ENCODE results near the gene SNED1. TPM values are rescaled to one million over a fixed set of nuclear protein-coding genes. Genes with fewer than 3 reads are reported as not detected.

Gene SNED1
- polyA plus RNA-seq, 1 donor (not counting 4 experiments of a cell fraction or from before 2014, with no cell fraction given): 0.12 TPM

DNA sequence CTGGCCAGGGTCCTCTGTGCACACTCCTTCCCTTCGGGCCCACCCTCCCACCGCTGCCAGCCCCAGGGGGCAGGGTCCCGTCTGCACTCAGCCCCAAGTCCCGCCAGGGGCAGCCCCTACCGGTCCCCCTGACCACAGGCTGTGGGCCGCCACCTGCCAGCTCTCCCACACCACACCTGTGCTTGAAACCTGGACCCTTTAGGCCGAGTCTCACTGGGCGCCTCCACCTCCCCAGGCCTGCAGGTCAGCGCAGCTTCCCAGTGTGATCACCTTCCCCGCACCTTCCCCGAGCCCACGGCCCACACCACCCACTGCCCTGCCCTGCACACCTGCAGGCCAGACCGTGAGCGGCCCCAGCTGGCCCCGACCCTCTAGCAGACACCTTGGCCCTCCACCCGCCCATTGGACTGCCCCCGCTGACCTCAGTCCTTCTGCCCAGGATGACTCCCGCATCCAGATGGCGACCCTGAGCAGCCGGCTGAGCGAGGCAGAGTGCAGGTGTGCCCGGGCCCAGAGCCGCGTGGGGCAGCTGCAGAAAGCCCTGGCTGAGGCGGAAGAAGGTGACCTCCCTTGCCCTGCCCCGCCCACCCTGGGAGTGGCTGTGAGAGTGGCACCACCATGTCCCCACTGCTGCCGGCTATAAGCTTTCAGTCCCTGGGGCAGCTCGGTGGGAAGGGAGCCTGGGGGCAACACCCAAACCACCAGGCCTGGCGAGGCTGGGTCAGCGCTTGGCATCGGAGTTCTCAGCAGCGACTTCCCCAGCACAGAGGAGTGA lies 31.3 kb upstream of the SNED1 start:
- dilution Hi-C loops (cut with MboI; ENCODE audit: extremely low pct_ligation_motif_present, low sequenced_read_pairs): no loop called here
- H3K79me2 ChIP-seq (ENCODE audit: control insufficient read depth, insufficient read depth, low read length): no peaks in the 10 kb centered on the region
- no peaks in the 10 kb centered on the region for H3K9me3 ChIP-seq (ENCODE audit: control insufficient read depth, low read depth, low read length)
- H3K9ac ChIP-seq (ENCODE audit: control insufficient read depth, extremely low read depth, insufficient read depth, low read length): no peak overlapping the region
- no peaks in the 10 kb centered on the region for H4K20me1 ChIP-seq (ENCODE audit: control insufficient read depth, extremely low read depth, insufficient read depth, low read length)
- no peak overlapping the region for H3K4me2 ChIP-seq (ENCODE audit: control insufficient read depth, extremely low read depth, insufficient read depth, low read depth, low read length)
- no peak overlapping the region for H3K27ac ChIP-seq (ENCODE audit: control insufficient read depth, insufficient read depth, low read length)
- FAIRE-seq: no peak
- no peaks in the 10 kb centered on the region for H3K36me3 ChIP-seq (ENCODE audit: control insufficient read depth in 2 of 2, extremely low read depth in 1 of 2, insufficient read depth in 2 of 2, low read length in 2 of 2)
- no peak overlapping the region for H2AFZ ChIP-seq (ENCODE audit: control insufficient read depth, low read length)
- DNase-seq (ENCODE audit: low read depth, low spot score): no peak
- H3K4me1 ChIP-seq (ENCODE audit: control insufficient read depth, extremely low read depth, insufficient read depth, low read length): no peaks in the 10 kb centered on the region
- no peak for TF ChIP-seq CTCF (optimal IDR thresholded peaks at IDR 0.05 in 1 of 3, IDR thresholded peaks at IDR 0.05 in 1 of 3, conservative IDR thresholded peaks at IDR 0.05 in 1 of 3; ENCODE audit: extremely low read depth in 1 of 3, insufficient read depth in 2 of 3, low read length in 3 of 3)
- no peak for TF ChIP-seq EZH2 (IDR thresholded peaks at IDR 0.05; ENCODE audit: low read length)
- H3K4me3 ChIP-seq (ENCODE audit: control insufficient read depth in 2 of 3, extremely low read depth in 1 of 3, insufficient read depth in 2 of 3, low read depth in 1 of 3, low read length in 3 of 3): no peak overlapping the region
- peaks cover 10% of the 10 kb centered on the region for H3K27me3 ChIP-seq (ENCODE audit: control insufficient read depth, extremely low read depth, insufficient read depth, low read length)
- H3K9me1 ChIP-seq (ENCODE audit: control insufficient read depth, extremely low read depth, insufficient read depth, low read length): no peaks in the 10 kb centered on the region

DNA sequence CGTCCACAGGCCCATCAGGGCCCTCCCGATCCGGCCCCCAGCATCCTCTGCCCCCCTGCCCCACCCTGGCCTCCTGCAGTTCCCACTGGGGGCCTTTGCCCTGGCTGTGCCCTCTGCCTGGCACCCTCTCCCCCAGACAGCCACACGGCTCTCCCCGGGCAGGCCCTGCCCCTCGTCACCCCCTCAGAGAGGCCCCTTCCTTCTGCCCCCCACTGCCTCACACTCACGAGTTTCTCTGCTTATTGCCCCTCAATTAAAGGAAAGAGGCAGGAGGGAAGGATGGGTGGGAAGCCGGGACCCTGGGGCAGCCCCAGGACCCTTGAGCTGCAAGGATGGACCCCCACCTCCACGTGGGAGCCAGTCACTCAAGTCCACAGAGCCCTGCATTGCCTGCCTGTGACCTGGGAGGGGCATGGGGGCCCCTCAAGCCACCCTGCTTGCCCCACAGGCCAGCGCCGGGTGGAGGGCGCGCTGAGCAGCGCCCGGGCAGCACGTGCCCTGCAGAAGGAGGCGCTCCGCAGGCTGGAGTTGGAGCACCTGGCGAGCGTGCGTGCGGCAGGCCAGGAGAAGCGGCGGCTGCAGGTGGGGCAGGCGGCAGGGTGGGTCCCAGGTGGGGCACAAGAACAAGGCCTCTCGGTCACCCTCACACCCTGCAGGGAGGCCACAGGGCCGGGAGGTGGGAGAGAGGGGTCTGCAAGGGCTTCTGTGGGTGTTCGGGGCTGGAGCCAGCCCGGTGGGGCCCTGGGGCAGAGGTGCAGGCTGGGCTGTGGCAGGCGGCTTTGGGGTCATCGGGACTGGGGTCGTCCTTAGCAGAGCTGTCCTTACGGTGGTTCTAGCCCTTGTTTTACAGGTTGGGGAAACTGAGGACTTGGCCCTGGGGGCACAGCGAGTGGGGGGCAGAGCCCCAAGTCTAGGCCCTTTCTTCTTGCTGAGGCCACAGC lies 30.5 kb upstream of the SNED1 start:
- FAIRE-seq (no peak), DNase-seq (ENCODE audit: low read depth, low spot score) (no peak)
- no peaks in the 10 kb centered on the region for H3K4me1 ChIP-seq (ENCODE audit: control insufficient read depth, extremely low read depth, insufficient read depth, low read length)
- H2AFZ ChIP-seq (ENCODE audit: control insufficient read depth, low read length): no peak overlapping the region
- no peak overlapping the region for H3K4me2 ChIP-seq (ENCODE audit: control insufficient read depth, extremely low read depth, insufficient read depth, low read depth, low read length)
- H3K9ac ChIP-seq (ENCODE audit: control insufficient read depth, extremely low read depth, insufficient read depth, low read length): no peak overlapping the region
- H3K27me3 ChIP-seq (ENCODE audit: control insufficient read depth, extremely low read depth, insufficient read depth, low read length): peaks cover 13% of the 10 kb centered on the region
- H3K9me1 ChIP-seq (ENCODE audit: control insufficient read depth, extremely low read depth, insufficient read depth, low read length): no peaks in the 10 kb centered on the region
- H3K36me3 ChIP-seq (ENCODE audit: control insufficient read depth in 2 of 2, extremely low read depth in 1 of 2, insufficient read depth in 2 of 2, low read length in 2 of 2): no peaks in the 10 kb centered on the region
- no peaks in the 10 kb centered on the region for H3K79me2 ChIP-seq (ENCODE audit: control insufficient read depth, insufficient read depth, low read length)
- H4K20me1 ChIP-seq (ENCODE audit: control insufficient read depth, extremely low read depth, insufficient read depth, low read length): no peaks in the 10 kb centered on the region
- dilution Hi-C loops (cut with MboI; ENCODE audit: extremely low pct_ligation_motif_present, low sequenced_read_pairs): no loop called here
- H3K9me3 ChIP-seq (ENCODE audit: control insufficient read depth, low read depth, low read length): no peaks in the 10 kb centered on the region
- no peak overlapping the region for H3K27ac ChIP-seq (ENCODE audit: control insufficient read depth, insufficient read depth, low read length)
- no peak for TF ChIP-seq EZH2 (IDR thresholded peaks at IDR 0.05; ENCODE audit: low read length)
- H3K4me3 ChIP-seq (ENCODE audit: control insufficient read depth in 2 of 3, extremely low read depth in 1 of 3, insufficient read depth in 2 of 3, low read depth in 1 of 3, low read length in 3 of 3): no peak overlapping the region
